Adrenal gland (tissue), 5 donors: ENCODE measurements around the gene GPC6.

Experiments
- CTCF ChIP-seq, 6 experiments: fragments of 450-650 bp in 4 of 6; fragments of 200-600 bp in 2 of 6; sonication (generic) in 1 of 6; IDR thresholded peaks; 1 replicate in 5 of 6; 2 replicates in 1 of 6; pipeline versions ENCODE4 v1.5.1 to v1.8.0; 2016 to 2021; ENCODE audit warnings: antibody characterized with exemption in 6 of 6, mild to moderate bottlenecking in 2 of 6, moderate library complexity in 1 of 6
- POLR2A ChIP-seq, 2 donors: fragments of 450-650 bp; IDR thresholded peaks; one replicate each; pipeline ENCODE4 v1.6.1; 2017; ENCODE audit warnings: antibody characterized with exemption in 2 of 2, mild to moderate bottlenecking in 2 of 2, moderate library complexity in 1 of 2
- donor health status: DM: no; HTN: no; CAD: no.

GRCh38 chr13:93344048-93344705, 117.6 kb downstream of the GPC6 start:
- no peak for TF ChIP-seq CTCF (IDR thresholded peaks at IDR 0.05)
- no peak for TF ChIP-seq POLR2A (IDR thresholded peaks at IDR 0.05)
